SK-N-SH treated with all-trans-retinoic acid at 6 μM for 48 hours (cell line): Measurements from ENCODE around the gene UNC80.

Source experiments
- ATAC-seq: fragments of 200-7000 bp; cut with Tn5 transposase; 3 replicates; pipeline ENCODE4 v1.9.1; 2020; ENCODE audit warnings: mild to moderate bottlenecking, moderate library complexity
- ARNTL ChIP-seq: fragments of 450-650 bp; formaldehyde crosslinking; IDR thresholded peaks from 2 replicates; pipeline ENCODE4 v1.5.0; 2020; ENCODE audit warnings: low read depth, mild to moderate bottlenecking, moderate library complexity, borderline replicate concordance
- BACH2 ChIP-seq: fragments of 250-450 bp; sonication (Bioruptor Pico); IDR thresholded peaks from 2 replicates; pipeline ENCODE4 v1.9.0; 2021; ENCODE audit warnings: mild to moderate bottlenecking, borderline replicate concordance
- ESRRG ChIP-seq: fragments of 250-450 bp; sonication (Bioruptor Pico); IDR thresholded peaks from 2 replicates; pipeline ENCODE4 v1.6.1; 2021; ENCODE audit warnings: mild to moderate bottlenecking
- GLIS3 ChIP-seq: fragments of 250-450 bp; sonication (Bioruptor Pico); IDR thresholded peaks from 2 replicates; pipeline ENCODE4 v1.5.0; 2020; ENCODE audit warnings: mild to moderate bottlenecking, moderate library complexity
- ISL1 ChIP-seq: fragments of 250-450 bp; sonication (Bioruptor Pico); IDR thresholded peaks from 2 replicates; pipeline ENCODE4 v2.1.2; 2022; ENCODE audit warnings: mild to moderate bottlenecking, moderate library complexity
- OSR1 ChIP-seq: fragments of 250-450 bp; sonication (Bioruptor Pico); IDR thresholded peaks from 2 replicates; pipeline ENCODE4 v1.8.0; 2022; ENCODE audit warnings: moderate library complexity, mild to moderate bottlenecking, inconsistent platforms
- PPARA ChIP-seq: fragments of 250-450 bp; sonication (Bioruptor Pico); IDR thresholded peaks from 2 replicates; pipeline ENCODE4 v1.5.0; 2020; ENCODE audit warnings: mild to moderate bottlenecking, borderline replicate concordance
- RARB ChIP-seq: fragments of 250-450 bp; sonication (Bioruptor Pico); IDR thresholded peaks from 2 replicates; pipeline ENCODE4 v1.8.0; 2021; ENCODE audit warnings: mild to moderate bottlenecking, moderate library complexity
- SNAI2 ChIP-seq: fragments of 250-450 bp; sonication (Bioruptor Pico); IDR thresholded peaks from 2 replicates; pipeline ENCODE4 v1.5.0; 2020; ENCODE audit warnings: mild to moderate bottlenecking, moderate library complexity
- TCF4 ChIP-seq: fragments of 250-450 bp; sonication (Bioruptor Pico); IDR thresholded peaks from 2 replicates; pipeline ENCODE4 v1.8.0; 2021; ENCODE audit warnings: mild to moderate bottlenecking, moderate library complexity, borderline replicate concordance
- TSHZ2 ChIP-seq: fragments of 250-450 bp; sonication (Bioruptor Pico); IDR thresholded peaks from 2 replicates; pipeline ENCODE4 v1.5.0; 2020; ENCODE audit warnings: mild to moderate bottlenecking, moderate library complexity
- ZC3H10 ChIP-seq: fragments of 250-450 bp; sonication (Bioruptor Pico); IDR thresholded peaks from 2 replicates; pipeline ENCODE4 v1.5.1; 2021; ENCODE audit warnings: mild to moderate bottlenecking, moderate library complexity
- ZFP3 ChIP-seq: fragments of 250-450 bp; sonication (Bioruptor Pico); IDR thresholded peaks from 2 replicates; pipeline ENCODE4 v1.5.0; 2020; ENCODE audit warnings: mild to moderate bottlenecking, moderate library complexity
- ZFP30 ChIP-seq: fragments of 450-650 bp; formaldehyde crosslinking; IDR thresholded peaks from 2 replicates; pipeline ENCODE4 v1.5.0; 2022; ENCODE audit warnings: mild to moderate bottlenecking, moderate library complexity
- ZNF565 ChIP-seq: fragments of 450-650 bp; formaldehyde crosslinking; conservative IDR thresholded peaks from 2 replicates; pipeline ENCODE4 v1.5.0; 2020; ENCODE audit warnings: low read depth, mild to moderate bottlenecking, moderate library complexity
- ZNF70 ChIP-seq: fragments of 450-650 bp; formaldehyde crosslinking; IDR thresholded peaks from 2 replicates; pipeline ENCODE4 v1.5.0; 2020; ENCODE audit warnings: mild to moderate bottlenecking, moderate library complexity
- ZNF8 ChIP-seq: fragments of 450-650 bp; formaldehyde crosslinking; IDR thresholded peaks from 2 replicates; pipeline ENCODE4 v1.5.0; 2020; ENCODE audit warnings: mild to moderate bottlenecking, moderate library complexity
- TF ChIP-seq, protein P1 (sequence below): fragments of 250-450 bp; sonication (Bioruptor Pico); IDR thresholded peaks from 2 replicates; pipeline ENCODE4 v1.5.1; 2020; ENCODE audit warnings: low read depth, mild to moderate bottlenecking, moderate library complexity
- TF ChIP-seq, protein P2 (sequence below): fragments of 250-450 bp; sonication (Bioruptor Pico); IDR thresholded peaks from 2 replicates; pipeline ENCODE4 v1.8.0; 2020; ENCODE audit warnings: mild to moderate bottlenecking, moderate library complexity, borderline replicate concordance
- TF ChIP-seq, protein P3 (sequence below): fragments of 250-450 bp; sonication (Bioruptor Pico); IDR thresholded peaks from 2 replicates; pipeline ENCODE4 v1.5.1; 2021; ENCODE audit warnings: mild to moderate bottlenecking, moderate library complexity

Gene UNC80

DNA sequence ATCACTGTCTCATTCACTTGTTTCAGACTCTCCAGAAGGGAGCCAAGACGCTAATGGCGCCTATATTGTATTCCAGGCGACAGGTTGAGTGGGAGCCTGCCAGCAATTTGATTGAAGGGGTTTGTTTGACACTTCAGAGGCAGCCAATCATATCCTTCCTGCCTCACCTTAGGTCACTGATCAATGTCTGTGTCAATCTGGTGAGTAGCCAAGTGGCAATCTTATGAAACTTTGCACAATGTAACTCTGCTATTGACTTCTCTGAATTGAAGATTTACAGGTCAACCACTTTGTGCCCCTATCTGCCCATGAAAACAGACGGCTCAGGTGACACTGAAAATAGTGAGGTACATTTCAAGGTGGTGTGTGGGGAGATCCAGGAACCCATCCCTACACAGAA, 198.1 kb downstream of the UNC80 start:
- ATAC-seq, result no peak
- TF ChIP-seq, protein P1, sequence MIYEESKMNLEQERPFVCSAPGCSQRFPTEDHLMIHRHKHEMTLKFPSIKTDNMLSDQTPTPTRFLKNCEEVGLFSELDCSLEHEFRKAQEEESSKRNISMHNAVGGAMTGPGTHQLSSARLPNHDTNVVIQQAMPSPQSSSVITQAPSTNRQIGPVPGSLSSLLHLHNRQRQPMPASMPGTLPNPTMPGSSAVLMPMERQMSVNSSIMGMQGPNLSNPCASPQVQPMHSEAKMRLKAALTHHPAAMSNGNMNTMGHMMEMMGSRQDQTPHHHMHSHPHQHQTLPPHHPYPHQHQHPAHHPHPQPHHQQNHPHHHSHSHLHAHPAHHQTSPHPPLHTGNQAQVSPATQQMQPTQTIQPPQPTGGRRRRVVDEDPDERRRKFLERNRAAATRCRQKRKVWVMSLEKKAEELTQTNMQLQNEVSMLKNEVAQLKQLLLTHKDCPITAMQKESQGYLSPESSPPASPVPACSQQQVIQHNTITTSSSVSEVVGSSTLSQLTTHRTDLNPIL (CRISPR knock-in tag), result no peak
- TF ChIP-seq RARB (CRISPR knock-in tag) (no peak), BACH2 (CRISPR knock-in tag) (no peak), GLIS3 (no peak), ARNTL (CRISPR knock-in tag) (no peak), SNAI2 (CRISPR knock-in tag) (no peak), OSR1 (CRISPR knock-in tag) (no peak), ZNF70 (CRISPR knock-in tag) (no peak)
- TF ChIP-seq, protein P2, sequence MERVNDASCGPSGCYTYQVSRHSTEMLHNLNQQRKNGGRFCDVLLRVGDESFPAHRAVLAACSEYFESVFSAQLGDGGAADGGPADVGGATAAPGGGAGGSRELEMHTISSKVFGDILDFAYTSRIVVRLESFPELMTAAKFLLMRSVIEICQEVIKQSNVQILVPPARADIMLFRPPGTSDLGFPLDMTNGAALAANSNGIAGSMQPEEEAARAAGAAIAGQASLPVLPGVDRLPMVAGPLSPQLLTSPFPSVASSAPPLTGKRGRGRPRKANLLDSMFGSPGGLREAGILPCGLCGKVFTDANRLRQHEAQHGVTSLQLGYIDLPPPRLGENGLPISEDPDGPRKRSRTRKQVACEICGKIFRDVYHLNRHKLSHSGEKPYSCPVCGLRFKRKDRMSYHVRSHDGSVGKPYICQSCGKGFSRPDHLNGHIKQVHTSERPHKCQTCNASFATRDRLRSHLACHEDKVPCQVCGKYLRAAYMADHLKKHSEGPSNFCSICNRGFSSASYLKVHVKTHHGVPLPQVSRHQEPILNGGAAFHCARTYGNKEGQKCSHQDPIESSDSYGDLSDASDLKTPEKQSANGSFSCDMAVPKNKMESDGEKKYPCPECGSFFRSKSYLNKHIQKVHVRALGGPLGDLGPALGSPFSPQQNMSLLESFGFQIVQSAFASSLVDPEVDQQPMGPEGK (CRISPR knock-in tag), result no peak

DNA sequence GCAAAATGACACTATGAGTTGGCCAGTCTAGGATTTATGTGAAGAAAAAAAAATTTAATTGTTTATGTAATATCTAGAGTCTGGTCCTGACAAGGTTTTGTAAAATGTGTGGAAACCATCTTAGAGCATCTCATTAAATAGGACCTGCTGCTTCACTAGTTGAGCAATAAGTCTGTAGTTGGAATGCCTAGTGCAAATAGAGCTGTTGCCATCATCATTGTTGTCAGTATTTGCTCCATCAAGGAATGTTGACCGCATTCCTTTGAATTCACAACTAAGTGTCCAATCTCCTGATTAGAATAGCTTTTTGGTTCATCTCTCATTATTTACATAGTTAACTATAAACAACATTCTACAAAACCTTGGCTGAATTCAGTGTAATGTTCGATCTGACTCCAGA, 198.6 kb downstream of the UNC80 start:
- no peak for ATAC-seq
- TF ChIP-seq TCF4 (CRISPR knock-in tag), result no peak
- TF ChIP-seq ZFP30 (CRISPR knock-in tag), result no peak
- TF ChIP-seq, protein P3, sequence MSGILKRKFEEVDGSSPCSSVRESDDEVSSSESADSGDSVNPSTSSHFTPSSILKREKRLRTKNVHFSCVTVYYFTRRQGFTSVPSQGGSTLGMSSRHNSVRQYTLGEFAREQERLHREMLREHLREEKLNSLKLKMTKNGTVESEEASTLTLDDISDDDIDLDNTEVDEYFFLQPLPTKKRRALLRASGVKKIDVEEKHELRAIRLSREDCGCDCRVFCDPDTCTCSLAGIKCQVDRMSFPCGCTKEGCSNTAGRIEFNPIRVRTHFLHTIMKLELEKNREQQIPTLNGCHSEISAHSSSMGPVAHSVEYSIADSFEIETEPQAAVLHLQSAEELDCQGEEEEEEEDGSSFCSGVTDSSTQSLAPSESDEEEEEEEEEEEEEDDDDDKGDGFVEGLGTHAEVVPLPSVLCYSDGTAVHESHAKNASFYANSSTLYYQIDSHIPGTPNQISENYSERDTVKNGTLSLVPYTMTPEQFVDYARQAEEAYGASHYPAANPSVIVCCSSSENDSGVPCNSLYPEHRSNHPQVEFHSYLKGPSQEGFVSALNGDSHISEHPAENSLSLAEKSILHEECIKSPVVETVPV (CRISPR knock-in tag), result no peak
- TF ChIP-seq, protein P2 (CRISPR knock-in tag), result no peak
- TF ChIP-seq ZFP3 (CRISPR knock-in tag), result no peak
- TF ChIP-seq ZC3H10, result no peak
- TF ChIP-seq PPARA, result no peak
- TF ChIP-seq TSHZ2 (CRISPR knock-in tag), result no peak
- TF ChIP-seq ZNF565, result no peak
- no peak for TF ChIP-seq ESRRG (CRISPR knock-in tag)
- TF ChIP-seq, protein P1 (CRISPR knock-in tag), result no peak
- TF ChIP-seq ZNF8 (CRISPR knock-in tag), result no peak
- TF ChIP-seq RARB (CRISPR knock-in tag), result no peak
- no peak for TF ChIP-seq GLIS3
- no peak for TF ChIP-seq ISL1
- no peak for TF ChIP-seq OSR1 (CRISPR knock-in tag)
- no peak for TF ChIP-seq ZNF70 (CRISPR knock-in tag)
- TF ChIP-seq, all 23 proteins: peak for 0

GRCh38 chr2:209970711-209971110, 199.1 kb downstream of the UNC80 start:
- ATAC-seq, result no peak
- TF ChIP-seq TCF4 (CRISPR knock-in tag) (no peak), ZNF565 (no peak), ESRRG (CRISPR knock-in tag) (no peak), ISL1 (no peak), TSHZ2 (CRISPR knock-in tag) (no peak)
